ENCODE measurements around the gene OR6N1.

DNA sequence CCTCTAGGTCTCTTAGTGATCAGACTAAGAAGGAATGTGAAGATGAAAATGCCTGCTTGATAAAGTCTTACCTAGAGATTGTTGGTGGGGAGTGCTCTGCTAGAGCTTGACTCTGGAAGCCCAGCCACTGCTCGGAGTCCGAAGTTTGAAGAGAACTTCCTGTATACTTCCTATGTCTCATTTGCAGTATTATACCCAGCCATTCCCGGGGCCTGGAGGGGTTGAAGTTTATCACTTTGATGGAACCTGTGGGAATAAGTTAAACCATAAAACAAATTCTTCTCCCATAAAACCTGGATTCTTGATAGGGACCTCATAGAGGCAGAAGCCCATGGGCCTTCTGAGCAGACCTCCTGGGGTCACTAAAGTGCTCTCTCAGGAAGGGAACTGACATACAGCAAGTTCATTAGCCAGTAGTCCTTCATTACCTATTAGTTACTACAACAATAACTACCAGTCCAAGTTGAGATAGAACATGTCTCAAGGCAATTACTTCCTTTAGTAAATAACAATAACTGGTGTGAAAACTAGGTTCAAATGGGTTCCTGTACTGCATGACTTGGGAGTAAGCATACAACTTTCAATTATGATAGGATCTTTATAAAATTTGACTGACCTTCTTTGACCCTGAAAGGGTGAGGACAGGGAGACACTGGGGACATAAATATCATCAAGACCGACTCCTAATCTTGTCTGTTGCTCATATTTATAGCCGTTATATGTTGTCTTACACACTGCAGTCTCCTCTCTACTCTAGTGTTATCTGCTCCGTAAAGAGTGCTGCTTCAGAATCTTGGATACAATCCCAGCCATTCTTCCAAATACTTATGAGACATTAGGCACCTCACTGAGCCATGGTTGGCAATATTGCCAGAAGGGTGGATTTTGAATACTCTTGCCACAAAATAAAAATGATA is at the start of gene OR6N1:
- no peak for TF ChIP-seq POLR2A (IDR thresholded peaks at IDR 0.05)
- TF ChIP-seq, protein P1, sequence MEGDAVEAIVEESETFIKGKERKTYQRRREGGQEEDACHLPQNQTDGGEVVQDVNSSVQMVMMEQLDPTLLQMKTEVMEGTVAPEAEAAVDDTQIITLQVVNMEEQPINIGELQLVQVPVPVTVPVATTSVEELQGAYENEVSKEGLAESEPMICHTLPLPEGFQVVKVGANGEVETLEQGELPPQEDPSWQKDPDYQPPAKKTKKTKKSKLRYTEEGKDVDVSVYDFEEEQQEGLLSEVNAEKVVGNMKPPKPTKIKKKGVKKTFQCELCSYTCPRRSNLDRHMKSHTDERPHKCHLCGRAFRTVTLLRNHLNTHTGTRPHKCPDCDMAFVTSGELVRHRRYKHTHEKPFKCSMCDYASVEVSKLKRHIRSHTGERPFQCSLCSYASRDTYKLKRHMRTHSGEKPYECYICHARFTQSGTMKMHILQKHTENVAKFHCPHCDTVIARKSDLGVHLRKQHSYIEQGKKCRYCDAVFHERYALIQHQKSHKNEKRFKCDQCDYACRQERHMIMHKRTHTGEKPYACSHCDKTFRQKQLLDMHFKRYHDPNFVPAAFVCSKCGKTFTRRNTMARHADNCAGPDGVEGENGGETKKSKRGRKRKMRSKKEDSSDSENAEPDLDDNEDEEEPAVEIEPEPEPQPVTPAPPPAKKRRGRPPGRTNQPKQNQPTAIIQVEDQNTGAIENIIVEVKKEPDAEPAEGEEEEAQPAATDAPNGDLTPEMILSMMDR (IDR thresholded peaks at IDR 0.05 in 4 of 5, conservative IDR thresholded peaks at IDR 0.05 in 1 of 5), result no peak

All from gastrocnemius medialis (tissue), 4 donors.